Stimulated activated CD4-positive, alpha-beta T cell treated with anti-CD3 and anti-CD28 coated beads, Interleukin-12 subunit alpha, Interleukin-12 subunit beta, amount 100 ng/mL, for 24 hours (primary cell): ENCODE results near the gene C22orf23.

Experiments used
- DNase-seq, 2 experiments: peaks; one replicate each; pipeline ENCODE4 v3.0.0-alpha.2; 2020; ENCODE audit warnings: low read depth in 2 of 2

The C22orf23 gene

GRCh38 chr22:37953437-37954179, at the start of gene C22orf23, which contains the start of gene POLR2F:
Gene C22orf23 (minus strand): TSS chr22:37953601. CDS start chr22:37953149, 452 bp downstream.
Gene POLR2F (plus strand): TSS chr22:37953699. CDS start chr22:37953788, 89 bp downstream.
- DNase-seq = peak; percentile 94 to 96

- no peak for DNase-seq
These were observed 46.4 kb upstream of the C22orf23 start for GRCh38 chr22:37999640-38000272.

GRCh38 chr22:37999236-37999635, 45.8 kb upstream of the C22orf23 start:
- no peak for DNase-seq

- DNase-seq = no peak
These were observed 45.1 kb upstream of the C22orf23 start for GRCh38 chr22:37998543-37998942.

- DNase-seq = no peak
These were observed 43.3 kb upstream of the C22orf23 start for GRCh38 chr22:37996515-37997246.

- DNase-seq = no peak
These were observed 42.7 kb upstream of the C22orf23 start for GRCh38 chr22:37996079-37996478.

- no peak for DNase-seq
These were observed 42.1 kb upstream of the C22orf23 start for GRCh38 chr22:37995460-37995859.

GRCh38 chr22:37994982-37995381, 41.6 kb upstream of the C22orf23 start:
- no peak for DNase-seq

GRCh38 chr22:37994049-37994448, 40.6 kb upstream of the C22orf23 start:
- no peak for DNase-seq

- no peak for DNase-seq
These were observed 38.5 kb upstream of the C22orf23 start for GRCh38 chr22:37991731-37992442.

- DNase-seq = no peak
These were observed 37.5 kb upstream of the C22orf23 start for GRCh38 chr22:37990862-37991261.

- no peak for DNase-seq
These were observed 36.9 kb upstream of the C22orf23 start for GRCh38 chr22:37990301-37990700.

- no peak for DNase-seq
These were observed 36.0 kb upstream of the C22orf23 start for GRCh38 chr22:37989146-37990045.

- DNase-seq = no peak
These were observed 33.0 kb upstream of the C22orf23 start for GRCh38 chr22:37986371-37986770.

GRCh38 chr22:37985751-37986281, 32.4 kb upstream of the C22orf23 start:
- DNase-seq = no peak

GRCh38 chr22:37985050-37985585, 31.7 kb upstream of the C22orf23 start:
- DNase-seq = no peak

- no peak for DNase-seq
These were observed 30.7 kb upstream of the C22orf23 start, which contains the start of gene SOX10 for GRCh38 chr22:37983860-37984791. Gene SOX10 (minus strand): TSS chr22:37984555. CDS start chr22:37983784, 771 bp downstream.

- DNase-seq = no peak
These were observed 29.8 kb upstream of the C22orf23 start for GRCh38 chr22:37982938-37983859.
